Activated CD4-positive, alpha-beta T cell treated with anti-CD3 and anti-CD28 coated beads, Interleukin-2, amount 50 U/mL, for 24 hours (primary cell): ENCODE data around the gene NFATC1.

ENCODE experiments used
- DNase-seq, 2 donors: peaks; one replicate each; pipeline ENCODE4 v3.0.0-alpha.2; 2020; ENCODE audit warnings: low read depth in 1 of 2, low spot score in 1 of 2

The NFATC1 gene

GRCh38 chr18:79518028-79518682, 122.4 kb downstream of the NFATC1 start:
- DNase-seq: no peak

- DNase-seq: no peak
Measured at GRCh38 chr18:79518683-79519128, 123.0 kb downstream of the NFATC1 start.

- DNase-seq: peak in 1 of 2 donors; percentile 61
Measured at GRCh38 chr18:79519751-79520477, 124.2 kb downstream of the NFATC1 start.

GRCh38 chr18:79520478-79521390, 125.0 kb downstream of the NFATC1 start:
- DNase-seq: no peak

- no peak for DNase-seq
Measured at GRCh38 chr18:79521416-79522205, 125.9 kb downstream of the NFATC1 start.

- peak in 1 of 2 donors; percentile 54 for DNase-seq
Measured at GRCh38 chr18:79522451-79523205, 126.9 kb downstream of the NFATC1 start.

GRCh38 chr18:79523206-79523735, 127.5 kb downstream of the NFATC1 start:
- peak in 1 of 2 donors; percentile 66 for DNase-seq

- DNase-seq: peak in 1 of 2 donors; percentile 81
Measured at GRCh38 chr18:79523736-79524180, 128.0 kb downstream of the NFATC1 start.

GRCh38 chr18:79524181-79525078, 128.7 kb downstream of the NFATC1 start:
- peak; percentile 42 to 51 for DNase-seq

- DNase-seq: no peak
Measured at GRCh38 chr18:79525556-79526467, 130.1 kb downstream of the NFATC1 start.

GRCh38 chr18:79526468-79527460, 131.0 kb downstream of the NFATC1 start:
- DNase-seq: no peak

GRCh38 chr18:79527656-79528315, 132.1 kb downstream of the NFATC1 start:
- DNase-seq: no peak

- no peak for DNase-seq
Measured at GRCh38 chr18:79528316-79528695, 132.6 kb downstream of the NFATC1 start.

- DNase-seq: peak; percentile 56 to 75
Measured at GRCh38 chr18:79528846-79529245, 133.1 kb downstream of the NFATC1 start.

GRCh38 chr18:79529296-79529695, 133.6 kb downstream of the NFATC1 start:
- DNase-seq: no peak

- DNase-seq: no peak
Measured at GRCh38 chr18:79529991-79530390, 134.3 kb downstream of the NFATC1 start.
